Measurements from ENCODE around the gene CACNG1.

- no peak for TF ChIP-seq CTCF (conservative IDR thresholded peaks at IDR 0.05; ENCODE audit: low read depth, low read length)
- TF ChIP-seq EZH2 (IDR thresholded peaks at IDR 0.05; ENCODE audit: borderline replicate concordance, low read depth, low read length, poor library complexity, severe bottlenecking): no peak
These were observed 28.2 kb upstream of the CACNG1 start for GRCh38 chr17:67016039-67016762.
